HuH-7.5 (cell line): ENCODE data around the gene TTC13.

Experiments
- DNase-seq: peaks from one replicate; pipeline ENCODE4 v3.0.0; 2011; ENCODE audit warnings: low spot score

TTC13 gene

GRCh38 chr1:230870916-230871315 lies 107.7 kb downstream of the TTC13 start:
- no peak for DNase-seq

- no peak for DNase-seq
These were observed 109.2 kb downstream of the TTC13 start for GRCh38 chr1:230869500-230869899.

GRCh38 chr1:230868736-230869385 lies 109.8 kb downstream of the TTC13 start:
- DNase-seq = no peak

- peak; percentile 84 for DNase-seq
These were observed 110.5 kb downstream of the TTC13 start, which contains the start of gene C1orf198 for GRCh38 chr1:230867903-230868735. Gene C1orf198 (minus strand): TSS chr1:230868521. CDS start chr1:230868512, 9 bp downstream.

- no peak for DNase-seq
These were observed 111.4 kb downstream of the TTC13 start for GRCh38 chr1:230867101-230867902.

GRCh38 chr1:230866171-230867070 lies 112.2 kb downstream of the TTC13 start:
- DNase-seq = no peak

- DNase-seq = no peak
These were observed 113.4 kb downstream of the TTC13 start for GRCh38 chr1:230865062-230865817.

- DNase-seq = no peak
These were observed 114.2 kb downstream of the TTC13 start for GRCh38 chr1:230864441-230864840.

GRCh38 chr1:230863449-230863848 lies 115.2 kb downstream of the TTC13 start:
- DNase-seq = no peak

GRCh38 chr1:230861970-230862595 lies 116.6 kb downstream of the TTC13 start:
- DNase-seq = no peak

- no peak for DNase-seq
These were observed 117.2 kb downstream of the TTC13 start for GRCh38 chr1:230861489-230861888.

- no peak for DNase-seq
These were observed 117.9 kb downstream of the TTC13 start for GRCh38 chr1:230860617-230861384.

- DNase-seq = no peak
These were observed 119.5 kb downstream of the TTC13 start for GRCh38 chr1:230858918-230859729.

GRCh38 chr1:230858236-230858820 lies 120.3 kb downstream of the TTC13 start:
- DNase-seq = no peak

GRCh38 chr1:230857822-230858221 lies 120.8 kb downstream of the TTC13 start:
- DNase-seq = no peak

- no peak for DNase-seq
These were observed 121.6 kb downstream of the TTC13 start for GRCh38 chr1:230857077-230857476.
